ENCODE data around the gene PLEKHM3. TPM values are rescaled to one million over a fixed set of nuclear protein-coding genes. Genes with fewer than 3 reads are reported as not detected.

The PLEKHM3 gene
- total and polyA plus RNA-seq, 2 of the 13 experiments (the other 11 are each of a cell fraction or from before 2014, with no cell fraction given) = 4.5 to 4.7 TPM

DNA sequence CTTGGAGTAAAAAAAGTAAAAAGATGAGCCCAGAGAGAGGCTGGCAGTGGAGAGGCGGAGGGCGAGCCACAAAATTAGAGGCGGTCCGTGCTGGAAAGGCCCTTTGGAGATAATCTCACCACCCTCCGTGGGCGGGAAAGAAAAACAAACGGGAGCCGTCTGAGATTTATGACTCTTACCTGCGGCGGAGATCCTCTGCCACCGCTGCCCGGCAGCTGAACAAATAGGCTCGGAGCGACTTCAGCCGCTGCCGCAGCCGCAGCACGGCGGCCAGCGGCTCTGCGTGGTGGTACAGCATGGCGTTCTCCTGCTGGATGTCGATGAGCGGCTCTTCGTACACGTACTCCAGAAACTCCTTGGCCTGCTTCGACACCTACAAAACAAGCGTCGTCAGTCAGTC is 94.6 kb downstream of the PLEKHM3 start:
- Histone ChIP-seq H3K9me3 (ENCODE audit: low read length) (no peaks in the 10 kb centered on the region), H3K4me3 (replicated peaks in 1 of 3; ENCODE audit: insufficient read depth in 1 of 3, low read depth in 2 of 3, low read length in 3 of 3) (no peak overlapping the region), H3K4me2 (ENCODE audit: low read depth, low read length) (no peak overlapping the region), H3K79me2 (ENCODE audit: insufficient read depth, low read length) (no peaks in the 10 kb centered on the region), H3K4me1 (ENCODE audit: insufficient read depth, low read length) (peaks cover 62% of the 10 kb centered on the region), H3K36me3 (replicated peaks in 1 of 2; ENCODE audit: control insufficient read depth in 1 of 2, insufficient read depth in 2 of 2, low read length in 2 of 2) (0 out of 5 replicates have a peak, but pooled peaks cover 0 to 3% of the 10 kb centered on the region in 2 experiments), H4K20me1 (ENCODE audit: insufficient read depth, low read length) (no peaks in the 10 kb centered on the region), H3K27ac (ENCODE audit: extremely low read length, insufficient read depth, low read length) (no peak overlapping the region), H2AFZ (ENCODE audit: low read length) (no peak overlapping the region), H3K27me3 (ENCODE audit: control insufficient read depth in 1 of 2, insufficient read depth in 2 of 2, low read length in 2 of 2) (no peaks in the 10 kb centered on the region), H3K9ac (ENCODE audit: insufficient read depth, low read depth, low read length) (no peak overlapping the region)
- BruUV-seq (replicated peaks) = no TSS peak
- intact Hi-C loops (cut with micrococcal nuclease; ENCODE audit: unreplicated experiment) = no loop called here
- ChIA-PET POLR2A (no interaction called here), CTCF (ENCODE audit: low intra/inter-chr PET ratio, low total read pairs) (no interaction called here)
- in situ Hi-C loops (cut with HindIII; ENCODE audit: extremely low pct_ligation_motif_present, low pct_unique_long_range_greater_than_20kb) = no loop called here
- FAIRE-seq (no peak), ATAC-seq (no peak), DNase-seq (ENCODE audit: low spot score) (no peak)
- 98% methylated on average over 29 of the region's 29 CpGs for WGBS (ENCODE audit: low lambda C conversion rate)
- TF ChIP-seq HNRNPLL (IDR thresholded peaks at IDR 0.05; ENCODE audit: low read depth, low read length, poor library complexity, severe bottlenecking) (peak; percentile 29), PCBP1 (IDR thresholded peaks at IDR 0.05; ENCODE audit: borderline replicate concordance, low read depth, low read length) (no peak), NONO (IDR thresholded peaks at IDR 0.05) (no peak), NONO (CRISPR knock-in tag; conservative IDR thresholded peaks at IDR 0.05) (no peak), ZBTB38 (CRISPR knock-in tag; IDR thresholded peaks at IDR 0.05) (0 out of 2 replicates have a peak, but pooled peaks have one; percentile 46), GATA4 (IDR thresholded peaks at IDR 0.05; ENCODE audit: borderline replicate concordance, low read depth) (no peak), KMT2B (CRISPR knock-in tag; IDR thresholded peaks at IDR 0.05) (no peak), ZNF841 (CRISPR knock-in tag; IDR thresholded peaks at IDR 0.05; ENCODE audit: borderline replicate concordance) (no peak), ZNF451 (CRISPR knock-in tag; IDR thresholded peaks at IDR 0.05) (no peak), ZNF839 (CRISPR knock-in tag; IDR thresholded peaks at IDR 0.05; ENCODE audit: borderline replicate concordance) (no peak), DNMT3B (CRISPR knock-in tag; conservative IDR thresholded peaks at IDR 0.05) (no peak), NFKBIZ (CRISPR knock-in tag; IDR thresholded peaks at IDR 0.05) (no peak), ZNF251 (CRISPR knock-in tag; IDR thresholded peaks at IDR 0.05) (no peak), ZNF792 (CRISPR knock-in tag; IDR thresholded peaks at IDR 0.05) (no peak), ARNT2 (CRISPR knock-in tag; IDR thresholded peaks at IDR 0.05; ENCODE audit: low read depth) (no peak)
- TF ChIP-seq, protein P1, sequence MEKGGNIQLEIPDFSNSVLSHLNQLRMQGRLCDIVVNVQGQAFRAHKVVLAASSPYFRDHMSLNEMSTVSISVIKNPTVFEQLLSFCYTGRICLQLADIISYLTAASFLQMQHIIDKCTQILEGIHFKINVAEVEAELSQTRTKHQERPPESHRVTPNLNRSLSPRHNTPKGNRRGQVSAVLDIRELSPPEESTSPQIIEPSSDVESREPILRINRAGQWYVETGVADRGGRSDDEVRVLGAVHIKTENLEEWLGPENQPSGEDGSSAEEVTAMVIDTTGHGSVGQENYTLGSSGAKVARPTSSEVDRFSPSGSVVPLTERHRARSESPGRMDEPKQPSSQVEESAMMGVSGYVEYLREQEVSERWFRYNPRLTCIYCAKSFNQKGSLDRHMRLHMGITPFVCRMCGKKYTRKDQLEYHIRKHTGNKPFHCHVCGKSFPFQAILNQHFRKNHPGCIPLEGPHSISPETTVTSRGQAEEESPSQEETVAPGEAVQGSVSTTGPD (CRISPR knock-in tag; IDR thresholded peaks at IDR 0.05) = no peak
- TF ChIP-seq, protein P2, sequence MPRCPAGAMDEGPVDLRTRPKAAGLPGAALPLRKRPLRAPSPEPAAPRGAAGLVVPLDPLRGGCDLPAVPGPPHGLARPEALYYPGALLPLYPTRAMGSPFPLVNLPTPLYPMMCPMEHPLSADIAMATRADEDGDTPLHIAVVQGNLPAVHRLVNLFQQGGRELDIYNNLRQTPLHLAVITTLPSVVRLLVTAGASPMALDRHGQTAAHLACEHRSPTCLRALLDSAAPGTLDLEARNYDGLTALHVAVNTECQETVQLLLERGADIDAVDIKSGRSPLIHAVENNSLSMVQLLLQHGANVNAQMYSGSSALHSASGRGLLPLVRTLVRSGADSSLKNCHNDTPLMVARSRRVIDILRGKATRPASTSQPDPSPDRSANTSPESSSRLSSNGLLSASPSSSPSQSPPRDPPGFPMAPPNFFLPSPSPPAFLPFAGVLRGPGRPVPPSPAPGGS (CRISPR knock-in tag; IDR thresholded peaks at IDR 0.05) = no peak
- TF ChIP-seq, protein P3, sequence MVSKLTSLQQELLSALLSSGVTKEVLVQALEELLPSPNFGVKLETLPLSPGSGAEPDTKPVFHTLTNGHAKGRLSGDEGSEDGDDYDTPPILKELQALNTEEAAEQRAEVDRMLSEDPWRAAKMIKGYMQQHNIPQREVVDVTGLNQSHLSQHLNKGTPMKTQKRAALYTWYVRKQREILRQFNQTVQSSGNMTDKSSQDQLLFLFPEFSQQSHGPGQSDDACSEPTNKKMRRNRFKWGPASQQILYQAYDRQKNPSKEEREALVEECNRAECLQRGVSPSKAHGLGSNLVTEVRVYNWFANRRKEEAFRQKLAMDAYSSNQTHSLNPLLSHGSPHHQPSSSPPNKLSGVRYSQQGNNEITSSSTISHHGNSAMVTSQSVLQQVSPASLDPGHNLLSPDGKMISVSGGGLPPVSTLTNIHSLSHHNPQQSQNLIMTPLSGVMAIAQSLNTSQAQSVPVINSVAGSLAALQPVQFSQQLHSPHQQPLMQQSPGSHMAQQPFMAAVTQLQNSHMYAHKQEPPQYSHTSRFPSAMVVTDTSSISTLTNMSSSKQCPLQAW (CRISPR knock-in tag; IDR thresholded peaks at IDR 0.05) = no peak
- TF ChIP-seq, protein P4, sequence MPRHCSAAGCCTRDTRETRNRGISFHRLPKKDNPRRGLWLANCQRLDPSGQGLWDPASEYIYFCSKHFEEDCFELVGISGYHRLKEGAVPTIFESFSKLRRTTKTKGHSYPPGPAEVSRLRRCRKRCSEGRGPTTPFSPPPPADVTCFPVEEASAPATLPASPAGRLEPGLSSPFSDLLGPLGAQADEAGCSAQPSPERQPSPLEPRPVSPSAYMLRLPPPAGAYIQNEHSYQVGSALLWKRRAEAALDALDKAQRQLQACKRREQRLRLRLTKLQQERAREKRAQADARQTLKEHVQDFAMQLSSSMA (CRISPR knock-in tag; IDR thresholded peaks at IDR 0.05) = no peak
- TF ChIP-seq, protein P5, sequence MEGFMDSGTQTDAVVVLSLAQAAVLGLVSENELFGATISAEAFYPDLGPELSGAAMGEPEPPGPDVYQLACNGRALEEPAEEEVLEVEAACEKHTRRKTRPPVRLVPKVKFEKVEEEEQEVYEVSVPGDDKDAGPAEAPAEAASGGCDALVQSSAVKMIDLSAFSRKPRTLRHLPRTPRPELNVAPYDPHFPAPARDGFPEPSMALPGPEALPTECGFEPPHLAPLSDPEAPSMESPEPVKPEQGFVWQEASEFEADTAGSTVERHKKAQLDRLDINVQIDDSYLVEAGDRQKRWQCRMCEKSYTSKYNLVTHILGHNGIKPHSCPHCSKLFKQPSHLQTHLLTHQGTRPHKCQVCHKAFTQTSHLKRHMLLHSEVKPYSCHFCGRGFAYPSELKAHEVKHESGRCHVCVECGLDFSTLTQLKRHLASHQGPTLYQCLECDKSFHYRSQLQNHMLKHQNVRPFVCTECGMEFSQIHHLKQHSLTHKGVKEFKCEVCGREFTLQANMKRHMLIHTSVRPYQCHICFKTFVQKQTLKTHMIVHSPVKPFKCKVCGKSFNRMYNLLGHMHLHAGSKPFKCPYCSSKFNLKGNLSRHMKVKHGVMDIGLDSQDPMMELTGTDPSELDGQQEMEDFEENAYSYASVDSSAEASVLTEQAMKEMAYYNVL (CRISPR knock-in tag; IDR thresholded peaks at IDR 0.05; ENCODE audit: borderline replicate concordance) = no peak

Data from HepG2 (cell line).